Small intestine (tissue), 7 donors: Measurements from ENCODE around the gene IBTK. TPM values are rescaled to one million over a fixed set of nuclear protein-coding genes. Genes with fewer than 3 reads are reported as not detected.

Source experiments
- DNase-seq, 2 donors: peaks; one replicate each; pipeline versions ENCODE4 v3.0.0 to v3.0.0-alpha.2; 2013
- FAIRE-seq: peaks from 2 replicates; lab custom pipeline; 2012; peaks lifted over from hg19 to GRCh38; lab: Jason Lieb, UNC
- H3K27ac ChIP-seq, 3 donors: one replicate each; pipeline ENCODE4 v1.5.1; 2013; ENCODE audit warnings: low read length in 2 of 3, mild to moderate bottlenecking in 2 of 3, control low read depth in 1 of 3, inconsistent platforms in 1 of 3, low read depth in 1 of 3, moderate library complexity in 1 of 3
- H3K27me3 ChIP-seq, 3 donors: one replicate each; pipeline ENCODE4 v1.6.1; 2013; ENCODE audit warnings: low read length in 3 of 3, inconsistent platforms in 1 of 3; ENCODE audit not compliant: control insufficient read depth in 3 of 3, insufficient read depth in 3 of 3
- H3K36me3 ChIP-seq, 3 donors: one replicate each; pipeline ENCODE4 v1.6.1; 2013; ENCODE audit warnings: low read length in 3 of 3, inconsistent platforms in 1 of 3, low read depth in 1 of 3, mild to moderate bottlenecking in 1 of 3, moderate library complexity in 1 of 3; ENCODE audit not compliant: control insufficient read depth in 3 of 3, insufficient read depth in 2 of 3
- H3K4me1 ChIP-seq, 3 donors: one replicate each; pipeline ENCODE4 v1.6.1; 2013; ENCODE audit warnings: low read length in 2 of 3, inconsistent platforms in 1 of 3, low read depth in 1 of 3, mild to moderate bottlenecking in 1 of 3, moderate library complexity in 1 of 3; ENCODE audit not compliant: control insufficient read depth in 3 of 3, insufficient read depth in 2 of 3
- H3K4me3 ChIP-seq, 3 donors: one replicate each; pipeline ENCODE4 v1.5.1; 2013; ENCODE audit warnings: low read length in 3 of 3, control low read depth in 1 of 3, inconsistent platforms in 1 of 3, low read depth in 1 of 3, mild to moderate bottlenecking in 1 of 3, moderate library complexity in 1 of 3
- H3K9me3 ChIP-seq, 2 donors: one replicate each; pipeline ENCODE4 v1.6.1; 2013; ENCODE audit warnings: low read depth in 1 of 2, low read length in 1 of 2; ENCODE audit not compliant: control insufficient read depth in 2 of 2, insufficient read depth in 1 of 2
- WGBS, 3 donors: extraction: QIAGEN DNeasy Blood & Tissue Kit; methylation state at CpG; one replicate each; pipeline ENCODE4 v1.1.7; 2013; 5-methylcytosine and 5-hydroxymethylcytosine counted together
- polyA plus RNA-seq, 4 donors: library from polyadenylated mRNA; stranded (reverse) in 3 of 4; unstranded in 1 of 4; fragments of 200-250 nt in 3 of 4; fragments of 120-200 nt in 1 of 4; gene quantifications; one replicate each; pipeline versions ENCODE4 v1.2.1 to v1.2.3, GENCODE V29; 2013
- donor health status: healthy with polysubstance abuse.
- donor health status: control.
- donor health status: control.
- donor health status: Bipolar disorder and iron deficiency.
- donor health status: healthy.

The IBTK gene
- polyA plus RNA-seq, 4 donors = 19.1 to 40.7 (median 28.9) TPM

- H3K36me3 ChIP-seq = peaks cover 1 to 20% (median 5%) of the 10 kb centered on the region in 3 donors
- 60 to 77% (median 74%) methylated on average over 1 of the region's 1 CpG for WGBS, 3 donors
- FAIRE-seq (no peak), DNase-seq (no peak)
- no peak overlapping the region for H3K27ac ChIP-seq
- H3K4me1 ChIP-seq = no peaks in the 10 kb centered on the region
- H3K9me3 ChIP-seq = no peaks in the 10 kb centered on the region
- H3K27me3 ChIP-seq = no peaks in the 10 kb centered on the region
- H3K4me3 ChIP-seq = no peak overlapping the region
Observed at GRCh38 chr6:82182756-82183155, 64.8 kb downstream of the IBTK start.

- Histone ChIP-seq H3K27ac (no peak overlapping the region), H3K9me3 (no peaks in the 10 kb centered on the region), H3K36me3 (peaks cover 0 to 25% (median 5%) of the 10 kb centered on the region in 3 donors), H3K4me3 (no peak overlapping the region), H3K4me1 (no peaks in the 10 kb centered on the region), H3K27me3 (no peaks in the 10 kb centered on the region)
- no peak for FAIRE-seq
- DNase-seq = peak in 1 of 2 donors; percentile 62
- WGBS, 3 donors = 38 to 71% (median 55%) methylated on average over 4 of the region's 4 CpGs
Observed at GRCh38 chr6:82179415-82179814, 68.1 kb downstream of the IBTK start.

- DNase-seq (no peak), FAIRE-seq (no peak)
- H3K36me3 ChIP-seq = peaks cover 0 to 25% (median 3%) of the 10 kb centered on the region in 3 donors
- H3K9me3 ChIP-seq = no peaks in the 10 kb centered on the region
- H3K27ac ChIP-seq = no peak overlapping the region
- no peaks in the 10 kb centered on the region for H3K4me1 ChIP-seq
- no peak overlapping the region for H3K4me3 ChIP-seq
- no peaks in the 10 kb centered on the region for H3K27me3 ChIP-seq
- 92 to 100% (median 97%) methylated on average over 1 of the region's 1 CpG for WGBS, 3 donors
Observed at GRCh38 chr6:82178759-82179112, 68.8 kb downstream of the IBTK start.

GRCh38 chr6:82178077-82178758 is 69.3 kb downstream of the IBTK start:
- no peaks in the 10 kb centered on the region for H3K9me3 ChIP-seq
- 63 to 76% (median 72%) methylated on average over 2 of the region's 2 CpGs for WGBS, 3 donors
- H3K36me3 ChIP-seq = peaks cover 1 to 24% (median 2%) of the 10 kb centered on the region in 3 donors
- no peak overlapping the region for H3K4me3 ChIP-seq
- H3K4me1 ChIP-seq = no peaks in the 10 kb centered on the region
- FAIRE-seq = peak; percentile 89
- no peaks in the 10 kb centered on the region for H3K27me3 ChIP-seq
- peak; percentile 5 to 18 for DNase-seq
- no peak overlapping the region for H3K27ac ChIP-seq

GRCh38 chr6:82176616-82177015 is 70.9 kb downstream of the IBTK start:
- FAIRE-seq = no peak
- WGBS, 3 donors = 61 to 82% (median 77%) methylated on average over 1 of the region's 1 CpG
- H3K4me3 ChIP-seq = no peak overlapping the region
- no peak for DNase-seq
- no peak overlapping the region for H3K27ac ChIP-seq
- peaks cover 7 to 23% (median 11%) of the 10 kb centered on the region in 3 donors for H3K36me3 ChIP-seq
- no peaks in the 10 kb centered on the region for H3K9me3 ChIP-seq
- H3K4me1 ChIP-seq = no peaks in the 10 kb centered on the region
- no peaks in the 10 kb centered on the region for H3K27me3 ChIP-seq

GRCh38 chr6:82172594-82172993 is 75.0 kb downstream of the IBTK start:
- DNase-seq (no peak), FAIRE-seq (no peak)
- Histone ChIP-seq H3K36me3 (peaks cover 13 to 21% (median 17%) of the 10 kb centered on the region in 3 donors), H3K4me1 (no peaks in the 10 kb centered on the region), H3K27me3 (no peaks in the 10 kb centered on the region), H3K4me3 (no peak overlapping the region), H3K9me3 (no peaks in the 10 kb centered on the region), H3K27ac (no peak overlapping the region)
- WGBS, 3 donors = 95 to 97% (median 97%) methylated on average over 5 of the region's 5 CpGs

GRCh38 chr6:82169138-82169876 is 78.2 kb downstream of the IBTK start:
- FAIRE-seq = no peak
- Histone ChIP-seq H3K27me3 (no peaks in the 10 kb centered on the region), H3K4me3 (no peak overlapping the region), H3K27ac (no peak overlapping the region), H3K9me3 (no peaks in the 10 kb centered on the region), H3K4me1 (no peaks in the 10 kb centered on the region), H3K36me3 (peaks cover 11 to 17% (median 13%) of the 10 kb centered on the region in 3 donors)
- no peak for DNase-seq
- 91 to 100% (median 98%) methylated on average over 2 of the region's 2 CpGs for WGBS, 3 donors

GRCh38 chr6:82166493-82166892 is 81.1 kb downstream of the IBTK start:
- WGBS, 3 donors = 96 to 98% (median 96%) methylated on average over 5 of the region's 5 CpGs
- FAIRE-seq = no peak

More at GRCh38 chr6:82166493-82166892, 81.1 kb downstream of the IBTK start:
- no peaks in the 10 kb centered on the region for H3K27me3 ChIP-seq
- H3K27ac ChIP-seq = no peak overlapping the region
- no peaks in the 10 kb centered on the region for H3K4me1 ChIP-seq
- H3K36me3 ChIP-seq = peaks cover 3 to 10% (median 6%) of the 10 kb centered on the region in 3 donors
- DNase-seq = no peak
- no peak overlapping the region for H3K4me3 ChIP-seq
- no peaks in the 10 kb centered on the region for H3K9me3 ChIP-seq
